ENCODE data around the gene INPP4B.

- TF ChIP-seq CTCF (IDR thresholded peaks at IDR 0.05) (no peak), POLR2A (IDR thresholded peaks at IDR 0.05) (no peak)
These were observed 553.9 kb downstream of the INPP4B start for GRCh38 chr4:142292231-142292630.

Data from testis (tissue), 2 donors.